ENCODE results near the gene ATP7A.
"Not testable (repeated sequence)": the region's sequence is repeated elsewhere in the genome, so short reads cannot be mapped to it uniquely, and the experiment has no call there.

Gene ATP7A

GRCh38 chrX:77900688-77901087, 9.8 kb upstream of the ATP7A start:
- DNase-seq (ENCODE audit: low spot score), result no peak
- TF ChIP-seq, protein P1, sequence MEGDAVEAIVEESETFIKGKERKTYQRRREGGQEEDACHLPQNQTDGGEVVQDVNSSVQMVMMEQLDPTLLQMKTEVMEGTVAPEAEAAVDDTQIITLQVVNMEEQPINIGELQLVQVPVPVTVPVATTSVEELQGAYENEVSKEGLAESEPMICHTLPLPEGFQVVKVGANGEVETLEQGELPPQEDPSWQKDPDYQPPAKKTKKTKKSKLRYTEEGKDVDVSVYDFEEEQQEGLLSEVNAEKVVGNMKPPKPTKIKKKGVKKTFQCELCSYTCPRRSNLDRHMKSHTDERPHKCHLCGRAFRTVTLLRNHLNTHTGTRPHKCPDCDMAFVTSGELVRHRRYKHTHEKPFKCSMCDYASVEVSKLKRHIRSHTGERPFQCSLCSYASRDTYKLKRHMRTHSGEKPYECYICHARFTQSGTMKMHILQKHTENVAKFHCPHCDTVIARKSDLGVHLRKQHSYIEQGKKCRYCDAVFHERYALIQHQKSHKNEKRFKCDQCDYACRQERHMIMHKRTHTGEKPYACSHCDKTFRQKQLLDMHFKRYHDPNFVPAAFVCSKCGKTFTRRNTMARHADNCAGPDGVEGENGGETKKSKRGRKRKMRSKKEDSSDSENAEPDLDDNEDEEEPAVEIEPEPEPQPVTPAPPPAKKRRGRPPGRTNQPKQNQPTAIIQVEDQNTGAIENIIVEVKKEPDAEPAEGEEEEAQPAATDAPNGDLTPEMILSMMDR (IDR thresholded peaks at IDR 0.05; ENCODE audit: extremely low read depth, missing control alignments), result no peak

DNA sequence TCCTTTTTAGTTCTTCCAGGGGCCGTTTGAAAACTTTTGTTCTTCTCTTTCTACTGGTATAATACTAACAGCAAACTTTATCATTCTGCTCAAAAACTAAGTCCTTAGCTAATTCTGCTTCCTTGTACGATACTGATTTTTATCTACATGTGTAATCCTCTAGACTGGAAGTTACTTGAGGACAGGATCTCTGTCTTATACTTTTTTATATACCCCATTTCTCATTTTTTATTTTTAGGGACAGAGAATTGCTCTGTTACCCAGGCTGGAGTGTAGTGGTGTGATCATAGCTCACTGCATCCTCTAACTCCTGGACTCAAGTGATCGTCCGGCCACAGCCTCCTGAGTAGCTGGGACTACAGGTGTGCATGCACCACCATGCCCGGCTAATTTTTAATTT, 9.0 kb upstream of the ATP7A start:
- DNase-seq (ENCODE audit: low spot score), result no peak
- TF ChIP-seq, protein P1 (IDR thresholded peaks at IDR 0.05; ENCODE audit: extremely low read depth, missing control alignments), result no peak

GRCh38 chrX:77917294-77917933, 6.9 kb downstream of the ATP7A start:
- TF ChIP-seq, protein P1 (IDR thresholded peaks at IDR 0.05; ENCODE audit: extremely low read depth, missing control alignments), result no peak
- no peak for DNase-seq (ENCODE audit: low spot score)

DNA sequence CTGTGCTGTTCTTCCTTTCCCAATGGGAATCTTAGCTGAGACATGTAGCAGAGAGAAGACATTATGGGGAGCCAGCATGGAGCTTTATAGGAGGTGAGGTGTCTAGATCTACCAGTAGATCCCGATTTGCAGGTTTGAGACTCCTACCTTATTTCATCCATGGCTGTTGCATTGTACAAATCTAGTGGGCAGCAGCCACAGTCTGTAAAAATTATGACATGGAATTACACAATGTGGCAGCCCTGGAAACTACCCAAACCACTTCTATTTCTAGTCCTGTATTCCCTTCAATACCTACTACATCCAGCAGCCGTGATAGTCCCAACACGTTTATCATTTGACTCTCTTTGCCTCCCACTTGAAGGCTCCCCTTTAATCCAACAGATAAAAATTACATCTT, 8.1 kb downstream of the ATP7A start:
- no peak for DNase-seq (ENCODE audit: low spot score)
- TF ChIP-seq, protein P1 (IDR thresholded peaks at IDR 0.05; ENCODE audit: extremely low read depth, missing control alignments), result no peak

- DNase-seq (ENCODE audit: low spot score), result not testable (repeated sequence)
Observed at GRCh38 chrX:77919370-77919769, 8.9 kb downstream of the ATP7A start.

DNA sequence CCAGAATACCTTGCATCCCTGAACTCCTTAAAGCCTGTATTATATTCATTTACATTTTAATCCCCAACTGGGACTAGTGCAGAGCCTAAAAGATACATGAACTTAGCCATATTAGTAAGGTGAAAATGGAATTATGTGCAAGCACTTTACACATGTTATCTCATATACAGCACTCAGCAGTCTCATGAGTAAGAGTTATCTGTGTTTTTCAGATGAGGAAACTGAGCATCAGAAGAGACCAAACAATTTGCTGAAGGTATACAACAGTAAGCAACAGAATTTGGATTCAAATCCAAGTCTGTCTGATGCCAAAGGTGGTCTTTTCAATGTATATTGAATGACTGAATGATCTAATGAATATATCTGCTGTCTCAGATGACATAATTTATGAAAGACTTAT, 12.3 kb downstream of the ATP7A start:
- TF ChIP-seq, protein P1 (IDR thresholded peaks at IDR 0.05; ENCODE audit: extremely low read depth, missing control alignments), result no peak
- DNase-seq (ENCODE audit: low spot score), result no peak

GRCh38 chrX:77924320-77924859, 13.9 kb downstream of the ATP7A start:
- no peak for DNase-seq (ENCODE audit: low spot score)
- TF ChIP-seq, protein P1 (IDR thresholded peaks at IDR 0.05; ENCODE audit: extremely low read depth, missing control alignments), result no peak

GRCh38 chrX:77925764-77926163, 15.3 kb downstream of the ATP7A start:
- no peak for DNase-seq (ENCODE audit: low spot score)
- TF ChIP-seq, protein P1 (IDR thresholded peaks at IDR 0.05; ENCODE audit: extremely low read depth, missing control alignments), result no peak

All from GM20000 (cell line).